Muscle of leg (tissue), 11 donors: Measurements from ENCODE around the gene AUTS2. TPM values are rescaled to one million over a fixed set of nuclear protein-coding genes. Genes with fewer than 3 reads are reported as not detected.

Experiments used
- DNase-seq: peaks from one replicate; pipeline ENCODE4 v3.0.0; 2013
- H3K27ac ChIP-seq: one replicate; pipeline ENCODE4 v1.5.1; 2013; ENCODE audit warnings: mild to moderate bottlenecking, low read length, control low read depth
- H3K27me3 ChIP-seq: one replicate; pipeline ENCODE4 v1.6.1; 2013; ENCODE audit warnings: low read length; ENCODE audit not compliant: control insufficient read depth, insufficient read depth
- H3K36me3 ChIP-seq: one replicate; pipeline ENCODE4 v1.6.1; 2013; ENCODE audit warnings: low read length; ENCODE audit not compliant: control insufficient read depth, insufficient read depth
- H3K4me1 ChIP-seq: one replicate; pipeline ENCODE4 v1.6.1; 2013; ENCODE audit warnings: low read length; ENCODE audit not compliant: control insufficient read depth, insufficient read depth
- H3K4me3 ChIP-seq: one replicate; pipeline ENCODE4 v1.5.1; 2013; ENCODE audit warnings: low read length, control low read depth
- H3K9me3 ChIP-seq: replicated peaks from 2 replicates; pipeline ENCODE4 v1.6.1; 2013; ENCODE audit warnings: low read depth, low read length; ENCODE audit not compliant: control insufficient read depth
- WGBS: methylation state at CpG from one replicate; pipeline ENCODE4 v1.1.5; 2013; ENCODE audit warnings: missing lambda C conversion rate; ENCODE audit not compliant: insufficient coverage; 5-methylcytosine and 5-hydroxymethylcytosine counted together
- polyA plus RNA-seq, 8 donors: library from polyadenylated mRNA; unstranded; fragments of 120-200 nt; gene quantifications; one replicate each; pipeline versions ENCODE4 v1.2.1 to v1.2.3, GENCODE V29; 2013; ENCODE audit warnings: inconsistent platforms in 1 of 8, low replicate concordance in 1 of 8; ENCODE audit not compliant: insufficient read length in 8 of 8, insufficient read depth in 1 of 8
- total RNA-seq: library from RNA; stranded (reverse); fragments of 120-200 nt; gene quantifications from one replicate; pipeline ENCODE4 v1.2.4, GENCODE V29; 2013

Gene AUTS2
- total and polyA plus RNA-seq, 9 donors: 28.6 to 92.3 (median 58.8) TPM

- no CpG with 5 or more reads among the region's 2 CpGs for WGBS
- H3K27me3 ChIP-seq: no peaks in the 10 kb centered on the region
- DNase-seq: no peak
- no peak overlapping the region for H3K4me3 ChIP-seq
- no peaks in the 10 kb centered on the region for H3K4me1 ChIP-seq
- no peaks in the 10 kb centered on the region for H3K9me3 ChIP-seq
- H3K36me3 ChIP-seq: no peaks in the 10 kb centered on the region
- no peak overlapping the region for H3K27ac ChIP-seq
Measured at GRCh38 chr7:70114806-70115205, 516.5 kb downstream of the AUTS2 start.

DNA sequence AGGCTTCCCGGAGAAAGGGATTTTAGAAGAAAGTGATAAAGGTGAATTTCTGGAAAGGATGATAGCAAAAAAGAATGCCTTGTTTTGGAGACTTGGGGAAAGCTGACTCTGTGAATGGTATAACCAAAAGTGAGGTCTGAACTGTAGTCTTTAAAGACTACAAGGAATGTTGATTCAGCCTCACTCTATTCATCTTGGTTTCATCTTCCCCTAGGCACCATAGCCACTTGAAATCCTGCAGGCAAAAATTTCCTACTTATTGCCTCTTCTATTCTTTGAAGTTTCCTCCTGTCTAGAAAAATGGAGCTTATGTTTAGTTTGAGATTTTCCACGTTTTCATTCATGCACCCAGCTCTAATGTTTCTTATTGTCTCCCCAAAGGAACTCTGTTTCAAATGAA, 518.0 kb downstream of the AUTS2 start:
- Histone ChIP-seq H3K27ac (no peak overlapping the region), H3K4me3 (no peak overlapping the region), H3K27me3 (no peaks in the 10 kb centered on the region), H3K4me1 (no peaks in the 10 kb centered on the region), H3K36me3 (no peaks in the 10 kb centered on the region), H3K9me3 (no peaks in the 10 kb centered on the region)
- no peak for DNase-seq
- 71% methylated on average over 1 of the region's 2 CpGs for WGBS

DNA sequence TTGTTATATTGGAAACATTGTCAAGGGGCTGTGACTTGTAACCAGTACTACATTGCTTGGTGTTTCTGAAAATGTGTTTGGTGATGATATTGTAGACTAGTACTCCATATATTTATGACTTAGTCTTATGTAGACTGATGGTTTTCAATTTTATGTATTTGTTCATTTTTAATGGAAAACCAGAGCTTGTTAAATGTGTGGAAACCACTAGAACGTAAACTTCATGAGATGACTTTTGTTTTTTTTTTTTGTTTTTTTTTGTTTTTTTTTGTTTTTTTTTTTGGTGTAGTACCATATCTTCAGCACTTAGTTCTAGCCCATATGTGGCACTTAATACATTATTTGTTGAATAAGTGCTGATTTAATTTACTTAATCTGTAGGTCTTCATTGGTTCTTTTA, 518.6 kb downstream of the AUTS2 start:
- no CpG with 5 or more reads among the region's 1 CpG for WGBS
- H3K27me3 ChIP-seq: no peaks in the 10 kb centered on the region
- no peak overlapping the region for H3K4me3 ChIP-seq
- no peak for DNase-seq
- no peaks in the 10 kb centered on the region for H3K36me3 ChIP-seq
- no peaks in the 10 kb centered on the region for H3K4me1 ChIP-seq
- no peak overlapping the region for H3K27ac ChIP-seq
- peaks cover 4% of the 10 kb centered on the region for H3K9me3 ChIP-seq

GRCh38 chr7:70120851-70121250, 522.6 kb downstream of the AUTS2 start:
- no peaks in the 10 kb centered on the region for H3K27me3 ChIP-seq
- H3K9me3 ChIP-seq: peaks cover 6% of the 10 kb centered on the region
- no peak overlapping the region for H3K27ac ChIP-seq
- WGBS: no CpG with 5 or more reads among the region's 1 CpG
- DNase-seq: no peak
- H3K4me1 ChIP-seq: no peaks in the 10 kb centered on the region
- no peaks in the 10 kb centered on the region for H3K36me3 ChIP-seq
- no peak overlapping the region for H3K4me3 ChIP-seq

DNA sequence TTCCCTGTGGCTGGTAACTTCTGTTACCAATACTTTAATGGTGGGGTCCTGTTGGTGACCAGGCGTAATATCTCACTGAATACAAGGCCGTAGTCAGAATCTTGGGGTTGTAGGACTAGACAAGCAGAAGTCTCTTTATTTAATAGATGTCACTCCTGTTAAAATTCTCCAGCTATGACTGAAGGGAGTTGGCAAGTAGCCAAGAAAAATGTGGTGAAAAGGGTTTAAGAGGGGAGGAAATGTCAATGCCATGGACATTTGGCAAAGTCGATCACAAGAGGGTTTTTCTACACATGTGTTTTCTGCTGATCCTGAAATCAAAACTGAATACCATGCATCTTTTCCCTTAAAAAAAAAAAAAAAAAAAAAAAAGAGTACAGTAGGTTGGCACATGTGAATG, 533.5 kb downstream of the AUTS2 start:
- WGBS: no CpG with 5 or more reads among the region's 3 CpGs
- Histone ChIP-seq H3K27ac (no peak overlapping the region), H3K4me1 (peaks cover 14% of the 10 kb centered on the region), H3K9me3 (no peaks in the 10 kb centered on the region), H3K36me3 (no peaks in the 10 kb centered on the region), H3K4me3 (no peak overlapping the region), H3K27me3 (no peaks in the 10 kb centered on the region)
- DNase-seq: peak; percentile 28

- H3K27ac ChIP-seq: no peak overlapping the region
- whole genome bisulfite sequencing: 86% methylated on average over 4 of the region's 11 CpGs
- H3K36me3 ChIP-seq: no peaks in the 10 kb centered on the region
- peaks cover 14% of the 10 kb centered on the region for H3K4me1 ChIP-seq
- no peaks in the 10 kb centered on the region for H3K9me3 ChIP-seq
- DNase-seq: no peak
- no peak overlapping the region for H3K4me3 ChIP-seq
- H3K27me3 ChIP-seq: no peaks in the 10 kb centered on the region
Measured at GRCh38 chr7:70132226-70132851, 534.1 kb downstream of the AUTS2 start.

DNA sequence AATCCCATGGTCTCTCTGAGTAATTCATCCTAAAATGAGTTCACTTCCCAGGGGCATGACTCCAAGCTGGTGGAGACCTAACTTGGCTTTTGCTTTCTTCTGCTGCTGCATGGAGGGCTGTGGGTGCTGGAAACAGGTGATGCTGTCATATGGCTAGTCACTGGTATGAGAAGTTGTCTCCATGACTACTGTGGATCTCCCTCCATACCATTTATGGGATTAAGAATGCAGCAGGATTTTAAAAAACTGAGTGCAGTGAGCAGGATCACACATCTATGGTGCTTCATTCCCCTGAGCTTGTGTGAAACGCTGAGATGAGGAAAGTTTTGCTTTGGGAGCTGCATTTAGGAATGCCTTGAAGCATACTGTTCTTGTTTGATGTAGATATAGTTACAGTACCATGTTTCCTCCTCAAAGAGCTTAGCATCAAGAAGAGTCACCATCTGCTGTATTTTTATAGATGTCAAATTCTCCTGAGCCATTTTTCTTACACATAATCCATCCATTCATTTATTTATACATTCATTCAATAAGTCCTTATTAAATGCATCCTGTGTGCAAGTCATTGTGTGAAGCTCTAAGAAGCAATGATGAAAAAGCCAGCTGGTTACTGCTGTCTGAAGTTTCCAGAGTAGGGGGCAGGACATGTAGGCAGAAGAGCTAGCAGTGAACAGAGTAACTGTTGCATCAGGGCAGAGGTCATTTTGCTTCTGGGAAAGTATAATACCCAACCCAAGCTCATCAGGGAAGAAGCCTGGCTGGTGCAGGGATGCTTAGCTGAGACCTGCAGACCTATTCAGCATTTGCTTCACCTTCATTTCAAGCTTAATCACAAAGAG, 534.8 kb downstream of the AUTS2 start:
- Histone ChIP-seq H3K4me3 (no peak overlapping the region), H3K9me3 (no peaks in the 10 kb centered on the region), H3K27ac (no peak overlapping the region), H3K4me1 (peaks cover 14% of the 10 kb centered on the region), H3K36me3 (no peaks in the 10 kb centered on the region), H3K27me3 (no peaks in the 10 kb centered on the region)
- WGBS: 20% methylated on average over 1 of the region's 1 CpG
- DNase-seq: no peak

DNA sequence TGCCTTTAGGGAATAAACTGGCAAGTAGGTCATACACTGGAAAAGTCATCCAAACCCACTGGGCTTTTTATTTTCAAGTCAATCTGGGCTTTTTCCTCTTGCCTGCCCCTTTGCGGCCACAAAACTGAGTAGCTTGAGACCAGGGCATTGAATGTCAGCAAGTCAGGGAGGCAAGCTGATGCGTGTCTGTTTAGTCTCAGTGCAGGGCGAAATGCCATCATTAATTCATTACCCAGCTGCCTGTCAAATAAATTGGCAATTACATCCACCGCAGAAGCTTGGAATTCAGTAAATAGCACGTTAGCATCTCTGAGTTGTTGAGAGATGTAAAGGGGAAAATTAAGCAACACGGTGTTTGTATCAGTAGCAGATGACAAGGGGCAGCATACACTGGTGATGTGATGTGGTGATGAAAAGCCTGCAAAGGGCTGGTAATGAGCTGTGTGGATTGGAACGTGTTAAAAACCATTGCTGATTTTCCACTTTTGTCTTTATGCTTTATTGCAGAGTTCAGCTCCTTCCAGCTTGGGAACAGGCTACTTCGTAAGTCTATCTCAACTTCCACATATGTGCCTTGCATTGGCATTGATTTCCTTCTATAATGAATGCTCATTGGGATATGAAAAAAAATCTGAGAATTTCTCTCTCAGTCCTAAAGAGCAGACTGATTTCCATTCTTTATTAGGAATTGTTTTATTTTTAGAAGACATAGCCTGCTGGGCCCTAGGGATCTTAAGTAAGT, 535.9 kb downstream of the AUTS2 start:
- 59% methylated on average over 6 of the region's 8 CpGs for WGBS
- no peak overlapping the region for H3K4me3 ChIP-seq
- no peak overlapping the region for H3K27ac ChIP-seq
- no peaks in the 10 kb centered on the region for H3K27me3 ChIP-seq
- peaks cover 14% of the 10 kb centered on the region for H3K4me1 ChIP-seq
- H3K9me3 ChIP-seq: no peaks in the 10 kb centered on the region
- H3K36me3 ChIP-seq: no peaks in the 10 kb centered on the region
- DNase-seq: no peak

GRCh38 chr7:70135656-70136055, 537.4 kb downstream of the AUTS2 start:
- no CpG with 5 or more reads among the region's 3 CpGs for WGBS
- DNase-seq: peak; percentile 35
- Histone ChIP-seq H3K4me1 (peaks cover 14% of the 10 kb centered on the region), H3K4me3 (no peak overlapping the region), H3K9me3 (no peaks in the 10 kb centered on the region), H3K27me3 (no peaks in the 10 kb centered on the region), H3K27ac (no peak overlapping the region), H3K36me3 (no peaks in the 10 kb centered on the region)

DNA sequence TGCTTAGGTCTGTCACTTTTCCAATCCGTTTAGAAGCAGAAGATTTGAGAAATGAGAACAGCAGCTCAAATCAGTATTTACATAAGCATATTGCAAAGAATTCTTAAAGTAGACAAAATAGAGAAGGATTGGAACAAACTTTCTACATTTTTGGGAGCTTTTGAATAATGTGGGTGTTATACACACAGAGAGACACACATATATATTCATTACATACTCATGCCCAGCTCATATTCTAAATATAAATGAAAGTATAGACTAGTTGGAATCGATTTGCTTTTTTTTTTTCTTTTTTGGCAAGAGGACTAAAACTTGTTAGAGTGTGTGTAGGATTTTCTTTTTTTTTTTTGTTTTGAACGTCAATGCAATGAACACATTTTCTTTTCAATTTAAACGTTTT, 538.9 kb downstream of the AUTS2 start:
- Histone ChIP-seq H3K4me1 (peaks cover 11% of the 10 kb centered on the region), H3K27me3 (no peaks in the 10 kb centered on the region), H3K27ac (no peak overlapping the region), H3K4me3 (no peak overlapping the region), H3K36me3 (no peaks in the 10 kb centered on the region), H3K9me3 (no peaks in the 10 kb centered on the region)
- no peak for DNase-seq
- no CpG with 5 or more reads among the region's 4 CpGs for WGBS
